Endometrial microvascular endothelial cells (primary cell): ENCODE data around the gene HIPK2. TPM values are rescaled to one million over a fixed set of nuclear protein-coding genes. Genes with fewer than 3 reads are reported as not detected.

ENCODE experiments used
- in situ Hi-C: cut with HindIII; loops from 2 replicates; pipeline ENCODE4 v1.10.0; 2017; ENCODE audit warnings: low sequenced_read_pairs, low pct_unique_long_range_greater_than_20kb; ENCODE audit errors: inconsistent ontology term
- total RNA-seq: library from RNA; depleted of rRNA; stranded (reverse); fragments of >200 nt; gene quantifications from one replicate; pipeline ENCODE4 v1.2.3, GENCODE V29; 2015; ENCODE audit errors: inconsistent ontology term

HIPK2 gene
- total RNA-seq, 1 donor from 2014 or later, result 17.9 TPM

GRCh38 chr7:139791316-139791715 is 13.5 kb upstream of the HIPK2 start:
- in situ Hi-C loops, result loop anchor here (25.0 kb wide), 1 partner anchor 171 kb away; no protein-coding TSS in a partner anchor

- in situ Hi-C loops, result loop anchor here (25.0 kb wide), 1 partner anchor 178 kb away; no protein-coding TSS in a partner anchor
These were observed 6.8 kb upstream of the HIPK2 start for GRCh38 chr7:139784648-139785047.

GRCh38 chr7:139783647-139784385 is 6.0 kb upstream of the HIPK2 start:
- in situ Hi-C loops, result loop anchor here (25.0 kb wide), 1 partner anchor 178 kb away; no protein-coding TSS in a partner anchor

GRCh38 chr7:139782932-139783331 is 5.1 kb upstream of the HIPK2 start:
- in situ Hi-C loops, result loop anchor here (25.0 kb wide), 1 partner anchor 179 kb away; no protein-coding TSS in a partner anchor

- in situ Hi-C loops, result loop anchor here (25.0 kb wide), 1 partner anchor 185 kb away; no protein-coding TSS in a partner anchor
These were observed 486 bp downstream of the HIPK2 start for GRCh38 chr7:139777133-139777891.

GRCh38 chr7:139776486-139777132 is 1.2 kb downstream of the HIPK2 start:
- in situ Hi-C loops, result loop anchor here (25.0 kb wide), 1 partner anchor 186 kb away; no protein-coding TSS in a partner anchor

GRCh38 chr7:139775829-139776266 is 1.9 kb downstream of the HIPK2 start:
- in situ Hi-C loops, result loop anchor here (25.0 kb wide), 1 partner anchor 186 kb away; no protein-coding TSS in a partner anchor

- in situ Hi-C loops, result no loop called here
These were observed 3.4 kb downstream of the HIPK2 start for GRCh38 chr7:139774376-139774775.

- in situ Hi-C loops, result no loop called here
These were observed 4.4 kb downstream of the HIPK2 start for GRCh38 chr7:139773371-139773770.

- in situ Hi-C loops, result no loop called here
These were observed 4.9 kb downstream of the HIPK2 start for GRCh38 chr7:139772873-139773272.

- in situ Hi-C loops, result no loop called here
These were observed 5.7 kb downstream of the HIPK2 start for GRCh38 chr7:139772115-139772514.

- in situ Hi-C loops, result no loop called here
These were observed 6.5 kb downstream of the HIPK2 start for GRCh38 chr7:139771001-139771956.

GRCh38 chr7:139769761-139770160 is 8.0 kb downstream of the HIPK2 start:
- in situ Hi-C loops, result no loop called here

- in situ Hi-C loops, result no loop called here
These were observed 8.7 kb downstream of the HIPK2 start for GRCh38 chr7:139769066-139769465.

GRCh38 chr7:139768249-139768824 is 9.5 kb downstream of the HIPK2 start:
- in situ Hi-C loops, result no loop called here

GRCh38 chr7:139767561-139767982 is 10.2 kb downstream of the HIPK2 start:
- in situ Hi-C loops, result no loop called here

- in situ Hi-C loops, result no loop called here
These were observed 12.7 kb downstream of the HIPK2 start for GRCh38 chr7:139765143-139765542.

- in situ Hi-C loops, result no loop called here
These were observed 14.5 kb downstream of the HIPK2 start for GRCh38 chr7:139763330-139763729.
